Stimulated activated CD8-positive, alpha-beta memory T cell treated with anti-CD3 and anti-CD28 coated beads, Interleukin-7, amount 100 ng/mL, for 1 hour (primary cell): Measurements from ENCODE around the gene OR4K5.
"Not testable (repeated sequence)": the region's sequence is repeated elsewhere in the genome, so short reads cannot be mapped to it uniquely, and the experiment has no call there.

Source experiments
- DNase-seq, 2 donors: peaks; one replicate each; pipeline ENCODE4 v3.0.0-alpha.2; 2020; ENCODE audit warnings: low read depth in 2 of 2

OR4K5 gene

GRCh38 chr14:19920021-19920657, at the start of gene OR4K5:
Gene OR4K5 (plus strand): TSS chr14:19920607. CDS start chr14:19920607, 0 bp downstream.
- DNase-seq = no peak

GRCh38 chr14:19873178-19873577, 47.2 kb upstream of the OR4K5 start:
- DNase-seq = no peak

DNA sequence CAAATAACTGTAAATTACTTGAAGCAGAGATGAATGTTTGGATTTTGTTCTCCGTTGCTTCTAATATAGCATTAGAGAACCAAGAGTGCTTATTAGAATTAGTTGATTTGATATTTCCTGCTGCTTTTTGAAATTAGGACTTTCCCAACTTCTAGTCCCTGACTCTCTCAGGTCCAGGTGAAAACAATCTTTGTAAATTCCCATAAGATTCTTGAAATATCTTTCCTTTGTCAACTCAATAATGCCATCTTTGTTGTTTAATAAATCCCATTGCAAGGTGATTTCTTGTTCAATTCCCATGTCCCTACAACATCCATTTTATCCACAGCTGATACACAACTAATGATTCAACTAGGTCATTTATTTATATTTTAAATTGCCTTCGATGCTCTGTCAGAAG, 45.6 kb upstream of the OR4K5 start, which contains the start of gene OR4K2:
OR4K2 (plus strand) TSS at position 301 of the 400 bp plus-strand sequence. CDS start 1,126 bp downstream, outside the sequence.
- no peak for DNase-seq

DNA sequence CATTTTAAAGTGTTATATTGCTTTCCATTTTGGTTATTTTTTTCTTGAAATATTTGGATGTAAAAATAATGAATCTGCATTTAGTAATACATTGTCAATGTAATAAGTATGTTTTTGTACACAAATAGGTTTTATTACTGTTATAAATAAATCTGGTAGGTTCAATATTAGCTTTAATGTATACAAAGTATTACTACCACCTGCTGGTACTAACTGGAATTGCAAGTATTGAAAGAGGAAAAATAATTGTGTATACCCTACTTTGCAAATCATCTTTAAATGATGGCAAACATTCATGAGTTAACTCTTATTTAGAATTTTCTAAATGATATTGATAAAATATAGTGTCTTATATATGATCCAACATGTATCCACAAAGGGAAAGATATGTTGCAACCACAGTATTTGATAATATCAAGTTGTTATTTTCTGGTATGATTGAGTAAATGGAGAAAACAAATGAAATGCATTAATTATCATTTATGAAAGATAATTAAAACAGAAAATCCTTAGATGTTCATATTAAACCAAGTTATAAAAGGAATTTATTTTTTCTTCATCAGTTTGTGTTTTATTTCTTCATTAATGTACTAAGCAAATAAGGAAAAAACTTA, 42.3 kb upstream of the OR4K5 start:
- DNase-seq = no peak

GRCh38 chr14:19895282-19895681, 25.1 kb upstream of the OR4K5 start:
- no peak for DNase-seq

- no peak for DNase-seq
These were observed 19.4 kb upstream of the OR4K5 start for GRCh38 chr14:19900999-19901398.

GRCh38 chr14:19902409-19902808, 18.0 kb upstream of the OR4K5 start:
- DNase-seq = no peak

- DNase-seq = no peak
These were observed 13.7 kb upstream of the OR4K5 start for GRCh38 chr14:19906665-19907064.

DNA sequence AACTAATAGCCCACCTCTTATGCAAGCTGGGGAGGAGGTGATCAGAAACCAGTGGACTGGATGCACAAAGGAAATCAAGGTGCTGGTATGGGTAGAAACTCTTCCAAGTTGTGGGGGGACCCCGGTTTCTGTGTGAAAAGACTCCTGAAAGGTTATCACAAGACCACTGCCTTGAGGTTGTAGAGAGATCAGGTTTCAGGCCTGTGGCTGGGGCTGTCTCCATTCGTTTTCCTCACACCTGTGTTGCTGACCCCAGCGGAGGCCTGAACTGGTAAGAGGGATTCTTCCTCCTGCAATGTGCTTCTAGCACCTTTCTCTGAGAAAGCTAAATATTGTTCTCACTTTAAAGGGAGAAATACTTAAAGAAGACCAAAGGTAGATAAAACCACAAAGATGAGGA, 9.3 kb upstream of the OR4K5 start:
- DNase-seq = no peak

DNA sequence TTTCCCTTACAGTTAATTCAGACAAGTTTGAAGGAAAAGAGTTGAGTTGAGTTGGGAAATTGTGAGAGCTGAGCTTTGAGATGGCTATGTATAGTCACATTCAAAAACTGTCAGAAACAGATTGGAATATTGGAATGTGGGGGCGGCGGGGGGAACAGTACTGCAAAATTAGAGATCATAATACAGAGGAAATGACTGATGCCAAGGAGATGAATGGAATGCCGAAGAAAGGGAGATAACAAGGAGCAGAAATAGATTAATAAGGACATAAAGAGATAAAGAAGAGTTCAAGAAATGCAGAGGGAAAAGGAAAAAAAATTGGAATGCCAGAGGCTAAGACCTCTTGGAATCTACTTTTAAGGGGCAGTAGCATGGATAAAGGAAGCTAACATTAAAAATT, 3.2 kb upstream of the OR4K5 start:
- DNase-seq = no peak

- no peak for DNase-seq
These were observed 2.4 kb upstream of the OR4K5 start for GRCh38 chr14:19917955-19918518.

DNA sequence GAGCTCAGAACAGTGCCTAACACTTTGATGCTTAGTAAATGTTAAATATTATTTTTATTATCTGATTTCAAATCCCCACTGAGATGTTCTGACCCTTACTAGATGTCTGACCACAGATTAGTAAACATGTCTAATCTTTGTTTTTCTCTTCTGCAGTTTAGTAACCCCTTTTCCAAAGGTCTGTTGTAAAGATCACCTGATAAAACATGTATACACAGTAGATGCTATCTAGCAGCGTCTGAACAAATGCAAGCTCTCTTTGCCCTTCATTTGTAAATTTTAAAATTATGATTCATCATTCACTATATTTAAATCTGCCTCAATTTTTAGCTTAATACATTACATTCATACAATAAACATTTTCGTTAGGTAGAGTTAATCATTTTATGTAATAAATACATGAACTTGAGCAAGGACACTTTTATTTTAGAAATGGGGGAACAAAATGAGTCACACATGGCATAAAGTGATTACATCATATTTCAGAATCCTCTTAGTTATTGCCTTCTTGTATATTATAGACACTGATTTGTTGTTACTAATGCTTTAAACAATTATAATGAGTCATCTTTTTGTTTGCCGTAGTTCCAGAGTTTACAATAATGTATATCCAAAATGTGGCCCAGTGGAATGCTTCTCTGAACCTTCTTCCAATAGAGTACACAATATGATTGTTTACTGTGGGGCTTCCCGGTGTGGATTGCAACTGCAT, 1.7 kb upstream of the OR4K5 start:
- DNase-seq = no peak

DNA sequence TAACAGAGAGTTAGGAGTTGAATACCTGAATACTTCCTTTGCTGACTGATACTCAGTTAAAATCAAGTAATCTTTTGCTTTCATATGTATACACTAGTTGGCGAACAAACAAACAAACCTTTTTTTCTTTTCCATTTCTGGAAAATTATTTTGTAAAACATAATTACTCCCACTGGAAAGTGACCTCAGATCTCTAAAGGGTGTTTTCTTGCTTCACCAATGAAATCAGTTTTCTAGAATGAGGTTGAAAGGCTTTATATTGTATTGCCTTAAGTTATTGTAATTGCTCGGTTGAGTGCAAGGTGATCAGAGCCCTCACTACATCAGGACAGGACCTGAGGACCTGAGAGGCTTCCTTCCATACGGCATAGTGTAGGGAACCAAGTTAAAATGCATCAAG, 10.2 kb downstream of the OR4K5 start, which contains the start of gene OR4K1:
OR4K1 (plus strand) TSS at position 301 of the 400 bp plus-strand sequence. CDS start 4,750 bp downstream, outside the sequence.
- no peak for DNase-seq

- no peak for DNase-seq
These were observed 21.3 kb downstream of the OR4K5 start for GRCh38 chr14:19941668-19942067.

- no peak for DNase-seq
These were observed 27.1 kb downstream of the OR4K5 start for GRCh38 chr14:19947413-19948090.

DNA sequence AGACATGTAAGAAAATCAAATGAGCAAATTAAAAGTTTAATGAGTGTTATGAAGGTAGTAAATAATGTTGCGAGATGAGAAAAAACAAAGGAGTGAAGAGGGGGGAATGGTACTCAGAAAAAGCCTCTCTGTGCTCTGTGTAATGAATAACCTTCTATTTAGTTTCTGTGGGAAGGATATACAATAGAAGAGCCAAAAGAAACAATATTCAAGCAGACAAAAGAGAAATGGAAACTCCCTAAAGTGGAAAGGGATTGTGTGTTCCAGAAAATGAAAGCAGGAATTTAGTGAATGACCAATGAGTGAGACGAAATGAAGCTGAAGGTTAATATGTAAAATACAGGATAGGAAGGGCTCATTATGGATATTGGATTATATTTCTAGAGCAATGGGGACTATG, 28.8 kb downstream of the OR4K5 start:
- no peak for DNase-seq

- DNase-seq = not testable (repeated sequence)
These were observed 49.3 kb downstream of the OR4K5 start for GRCh38 chr14:19969735-19970134.
